K562 (cell line): Measurements from ENCODE around the gene C22orf39. TPM values are rescaled to one million over a fixed set of nuclear protein-coding genes. Genes with fewer than 3 reads are reported as not detected.

ENCODE experiments used
- BACH1 ChIP-seq: fragments of 200-800 bp; sonication (Bioruptor generic); IDR thresholded peaks from 2 replicates; pipeline ENCODE4 v1.6.1; 2016; ENCODE audit warnings: missing genetic modification characterization, missing compliant biosample characterization
- CHD4 ChIP-seq: fragments of 200-600 bp; sonication (generic); IDR thresholded peaks from 3 replicates; pipeline ENCODE4 v1.6.1; 2012; ENCODE audit warnings: low read depth, mild to moderate bottlenecking, mixed read lengths, low read length, inconsistent platforms; ENCODE audit not compliant: insufficient read depth, insufficient replicate concordance, poor library complexity, severe bottlenecking
- KLF1 ChIP-seq: fragments of 450-650 bp; IDR thresholded peaks from 2 replicates; pipeline ENCODE4 v1.6.1; 2016; ENCODE audit warnings: missing genetic modification characterization, missing compliant biosample characterization
- L3MBTL2 ChIP-seq: fragments of 450-650 bp; IDR thresholded peaks from 2 replicates; pipeline ENCODE4 v1.6.1; 2016; ENCODE audit warnings: mild to moderate bottlenecking, moderate library complexity
- NELFE ChIP-seq: IDR thresholded peaks from 2 replicates; pipeline ENCODE4 v1.6.1; 2011; ENCODE audit warnings: mild to moderate bottlenecking; ENCODE audit not compliant: insufficient read depth, insufficient read length
- NR4A1 ChIP-seq, 2 experiments: fragments of 250-450 bp in 1 of 2; fragments of 450-650 bp in 1 of 2; sonication (Bioruptor Pico) in 1 of 2; IDR thresholded peaks; 2 replicates each; pipeline versions ENCODE4 v1.4.0 to v1.6.1; 2016 to 2020; ENCODE audit warnings: mild to moderate bottlenecking in 2 of 2, missing compliant biosample characterization in 1 of 2, missing genetic modification characterization in 1 of 2, moderate library complexity in 1 of 2
- ZNF140 ChIP-seq: fragments of 250-450 bp; sonication (Bioruptor Pico); IDR thresholded peaks from 2 replicates; pipeline ENCODE4 v1.8.0; 2021; ENCODE audit warnings: moderate library complexity, mild to moderate bottlenecking, inconsistent platforms
- polyA plus RNA-seq, 8 experiments: library from polyadenylated mRNA; depleted of rRNA in 4 of 8; stranded (reverse) in 5 of 8; unstranded in 3 of 8; fragments of >200 nt; fragmentation: Nextera tagmentation in 2 of 8; fragmentation: Illumina TruSeq in 1 of 8; extraction: Ambion mirVana in 2 of 8; extraction: Trizol in 1 of 8; gene quantifications; 2 replicates each; pipeline versions ENCODE4 v1.2.1 to v1.2.3, GENCODE V29; 2011 to 2014; ENCODE audit warnings: inconsistent platforms in 1 of 8, missing spikeins in 1 of 8
- total RNA-seq, 7 experiments: library from RNA; depleted of rRNA in 6 of 7; stranded (reverse); fragments of >200 nt in 6 of 7; fragmentation: Illumina TruSeq in 2 of 7; extraction: Trizol in 2 of 7; gene quantifications; 2 replicates each; pipeline versions ENCODE4 v1.2.1 to v1.2.3, GENCODE V29; 2011 to 2021; ENCODE audit warnings: low replicate concordance in 1 of 7
- TF ChIP-seq, protein P1 (sequence below): IDR thresholded peaks from 2 replicates; pipeline ENCODE4 v1.6.1; 2012; ENCODE audit warnings: low read depth, low read length, improper control_type of control experiment, borderline replicate concordance
- TF ChIP-seq, protein P2 (sequence below): sonication (generic); formaldehyde crosslinking; IDR thresholded peaks from 2 replicates; pipeline ENCODE4 v1.8.0; 2022; ENCODE audit warnings: mild to moderate bottlenecking, low read depth, missing genetic modification reagents
- TF ChIP-seq, protein P3 (sequence below): sonication (generic); formaldehyde crosslinking; IDR thresholded peaks from 2 replicates; pipeline ENCODE4 v1.8.0; 2023; ENCODE audit warnings: mild to moderate bottlenecking, missing genetic modification reagents
- TF ChIP-seq, protein P4 (sequence below), 2 experiments: fragments of 450-650 bp; conservative IDR thresholded peaks; 2 replicates each; pipeline ENCODE4 v1.6.1; 2017; ENCODE audit warnings: mild to moderate bottlenecking in 2 of 2, moderate library complexity in 2 of 2
- TF ChIP-seq, protein P5 (sequence below): fragments of 150-350 bp; IDR thresholded peaks from 2 replicates; pipeline ENCODE4 v1.6.1; 2014; ENCODE audit warnings: low read depth, mild to moderate bottlenecking, low read length, borderline replicate concordance
- TF ChIP-seq, protein P6 (sequence below): IDR thresholded peaks from 2 replicates; pipeline ENCODE4 v1.6.1; 2014; ENCODE audit warnings: antibody characterized with exemption

C22orf39 gene
- total and polyA plus RNA-seq, 9 of the 15 experiments (the other 6 are each of a cell fraction or from before 2014, with no cell fraction given), result 20.4 to 139 (median 66.8) TPM

DNA sequence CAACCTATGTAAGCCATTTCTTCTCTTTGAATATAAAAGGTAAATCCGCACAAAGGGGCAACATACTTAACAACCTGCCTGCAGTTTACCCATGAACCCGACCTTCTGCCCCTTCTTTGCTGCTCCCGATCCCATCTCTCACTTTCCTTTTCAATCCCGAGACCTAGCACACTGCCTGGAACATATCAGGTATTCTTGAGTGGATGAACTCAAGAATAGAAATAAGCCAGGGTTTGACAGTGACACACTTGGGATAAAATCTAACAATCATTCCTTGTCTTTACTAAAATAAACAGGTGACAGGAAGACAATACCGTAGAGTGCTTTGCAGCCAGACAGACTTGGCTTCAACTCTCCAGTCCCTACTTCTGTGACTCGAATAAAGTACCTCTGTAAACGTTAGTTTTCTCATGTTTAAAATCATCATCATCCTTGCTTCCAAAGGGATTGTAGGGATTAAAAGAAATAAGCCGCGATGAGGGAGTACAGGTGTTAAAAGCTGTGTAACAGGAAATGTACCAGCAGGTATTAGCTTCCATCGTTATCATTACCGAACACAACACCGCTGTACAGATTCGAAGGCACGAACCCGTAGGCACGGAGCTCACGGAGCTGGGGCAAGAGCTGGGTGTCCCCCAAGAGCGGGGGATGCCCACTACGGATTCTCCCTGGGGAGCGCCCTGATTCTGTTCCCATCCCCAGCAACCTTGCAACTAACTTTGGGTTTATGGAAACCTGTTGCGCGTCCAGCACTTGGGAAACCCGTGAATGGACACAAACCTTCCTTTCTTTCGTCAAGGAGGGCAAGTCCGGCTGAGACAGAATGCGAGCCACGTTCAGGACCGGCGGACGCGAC, 30.8 kb upstream of the C22orf39 start (continued):
- TF ChIP-seq, protein P1, sequence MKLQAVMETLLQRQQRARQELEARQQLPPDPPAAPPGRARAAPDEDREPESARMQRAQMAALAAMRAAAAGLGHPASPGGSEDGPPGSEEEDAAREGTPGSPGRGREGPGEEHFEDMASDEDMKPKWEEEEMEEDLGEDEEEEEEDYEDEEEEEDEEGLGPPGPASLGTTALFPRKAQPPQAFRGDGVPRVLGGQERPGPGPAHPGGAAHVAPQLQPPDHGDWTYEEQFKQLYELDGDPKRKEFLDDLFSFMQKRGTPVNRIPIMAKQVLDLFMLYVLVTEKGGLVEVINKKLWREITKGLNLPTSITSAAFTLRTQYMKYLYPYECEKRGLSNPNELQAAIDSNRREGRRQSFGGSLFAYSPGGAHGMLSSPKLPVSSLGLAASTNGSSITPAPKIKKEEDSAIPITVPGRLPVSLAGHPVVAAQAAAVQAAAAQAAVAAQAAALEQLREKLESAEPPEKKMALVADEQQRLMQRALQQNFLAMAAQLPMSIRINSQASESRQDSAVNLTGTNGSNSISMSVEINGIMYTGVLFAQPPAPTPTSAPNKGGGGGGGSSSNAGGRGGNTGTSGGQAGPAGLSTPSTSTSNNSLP, result no peak
- TF ChIP-seq ZNF140 (CRISPR knock-in tag) (no peak), BACH1 (tag) (0 out of 2 replicates have a peak, but pooled peaks have one; percentile 47), L3MBTL2 (no peak), CHD4 (peak; percentile 17), NR4A1 (CRISPR knock-in tag; IDR thresholded peaks at IDR 0.05) (0 out of 2 replicates have a peak, but pooled peaks have one; percentile 14), NR4A1 (tag; IDR thresholded peaks at IDR 0.05) (no peak), NELFE (no peak), KLF1 (0 out of 2 replicates have a peak, but pooled peaks have one; percentile 23)
- TF ChIP-seq, protein P2, sequence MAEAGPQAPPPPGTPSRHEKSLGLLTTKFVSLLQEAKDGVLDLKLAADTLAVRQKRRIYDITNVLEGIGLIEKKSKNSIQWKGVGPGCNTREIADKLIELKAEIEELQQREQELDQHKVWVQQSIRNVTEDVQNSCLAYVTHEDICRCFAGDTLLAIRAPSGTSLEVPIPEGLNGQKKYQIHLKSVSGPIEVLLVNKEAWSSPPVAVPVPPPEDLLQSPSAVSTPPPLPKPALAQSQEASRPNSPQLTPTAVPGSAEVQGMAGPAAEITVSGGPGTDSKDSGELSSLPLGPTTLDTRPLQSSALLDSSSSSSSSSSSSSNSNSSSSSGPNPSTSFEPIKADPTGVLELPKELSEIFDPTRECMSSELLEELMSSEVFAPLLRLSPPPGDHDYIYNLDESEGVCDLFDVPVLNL, result no peak
- TF ChIP-seq, protein P3, sequence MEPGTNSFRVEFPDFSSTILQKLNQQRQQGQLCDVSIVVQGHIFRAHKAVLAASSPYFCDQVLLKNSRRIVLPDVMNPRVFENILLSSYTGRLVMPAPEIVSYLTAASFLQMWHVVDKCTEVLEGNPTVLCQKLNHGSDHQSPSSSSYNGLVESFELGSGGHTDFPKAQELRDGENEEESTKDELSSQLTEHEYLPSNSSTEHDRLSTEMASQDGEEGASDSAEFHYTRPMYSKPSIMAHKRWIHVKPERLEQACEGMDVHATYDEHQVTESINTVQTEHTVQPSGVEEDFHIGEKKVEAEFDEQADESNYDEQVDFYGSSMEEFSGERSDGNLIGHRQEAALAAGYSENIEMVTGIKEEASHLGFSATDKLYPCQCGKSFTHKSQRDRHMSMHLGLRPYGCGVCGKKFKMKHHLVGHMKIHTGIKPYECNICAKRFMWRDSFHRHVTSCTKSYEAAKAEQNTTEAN (CRISPR knock-in tag), result no peak
- TF ChIP-seq, protein P4, sequence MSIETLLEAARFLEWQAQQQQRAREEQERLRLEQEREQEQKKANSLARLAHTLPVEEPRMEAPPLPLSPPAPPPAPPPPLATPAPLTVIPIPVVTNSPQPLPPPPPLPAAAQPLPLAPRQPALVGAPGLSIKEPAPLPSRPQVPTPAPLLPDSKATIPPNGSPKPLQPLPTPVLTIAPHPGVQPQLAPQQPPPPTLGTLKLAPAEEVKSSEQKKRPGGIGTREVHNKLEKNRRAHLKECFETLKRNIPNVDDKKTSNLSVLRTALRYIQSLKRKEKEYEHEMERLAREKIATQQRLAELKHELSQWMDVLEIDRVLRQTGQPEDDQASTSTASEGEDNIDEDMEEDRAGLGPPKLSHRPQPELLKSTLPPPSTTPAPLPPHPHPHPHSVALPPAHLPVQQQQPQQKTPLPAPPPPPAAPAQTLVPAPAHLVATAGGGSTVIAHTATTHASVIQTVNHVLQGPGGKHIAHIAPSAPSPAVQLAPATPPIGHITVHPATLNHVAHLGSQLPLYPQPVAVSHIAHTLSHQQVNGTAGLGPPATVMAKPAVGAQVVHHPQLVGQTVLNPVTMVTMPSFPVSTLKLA (conservative IDR thresholded peaks at IDR 0.05), result no peak
- TF ChIP-seq, protein P5, sequence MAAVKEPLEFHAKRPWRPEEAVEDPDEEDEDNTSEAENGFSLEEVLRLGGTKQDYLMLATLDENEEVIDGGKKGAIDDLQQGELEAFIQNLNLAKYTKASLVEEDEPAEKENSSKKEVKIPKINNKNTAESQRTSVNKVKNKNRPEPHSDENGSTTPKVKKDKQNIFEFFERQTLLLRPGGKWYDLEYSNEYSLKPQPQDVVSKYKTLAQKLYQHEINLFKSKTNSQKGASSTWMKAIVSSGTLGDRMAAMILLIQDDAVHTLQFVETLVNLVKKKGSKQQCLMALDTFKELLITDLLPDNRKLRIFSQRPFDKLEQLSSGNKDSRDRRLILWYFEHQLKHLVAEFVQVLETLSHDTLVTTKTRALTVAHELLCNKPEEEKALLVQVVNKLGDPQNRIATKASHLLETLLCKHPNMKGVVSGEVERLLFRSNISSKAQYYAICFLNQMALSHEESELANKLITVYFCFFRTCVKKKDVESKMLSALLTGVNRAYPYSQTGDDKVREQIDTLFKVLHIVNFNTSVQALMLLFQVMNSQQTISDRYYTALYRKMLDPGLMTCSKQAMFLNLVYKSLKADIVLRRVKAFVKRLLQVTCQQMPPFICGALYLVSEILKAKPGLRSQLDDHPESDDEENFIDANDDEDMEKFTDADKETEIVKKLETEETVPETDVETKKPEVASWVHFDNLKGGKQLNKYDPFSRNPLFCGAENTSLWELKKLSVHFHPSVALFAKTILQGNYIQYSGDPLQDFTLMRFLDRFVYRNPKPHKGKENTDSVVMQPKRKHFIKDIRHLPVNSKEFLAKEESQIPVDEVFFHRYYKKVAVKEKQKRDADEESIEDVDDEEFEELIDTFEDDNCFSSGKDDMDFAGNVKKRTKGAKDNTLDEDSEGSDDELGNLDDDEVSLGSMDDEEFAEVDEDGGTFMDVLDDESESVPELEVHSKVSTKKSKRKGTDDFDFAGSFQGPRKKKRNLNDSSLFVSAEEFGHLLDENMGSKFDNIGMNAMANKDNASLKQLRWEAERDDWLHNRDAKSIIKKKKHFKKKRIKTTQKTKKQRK, result no peak
- TF ChIP-seq, protein P6, sequence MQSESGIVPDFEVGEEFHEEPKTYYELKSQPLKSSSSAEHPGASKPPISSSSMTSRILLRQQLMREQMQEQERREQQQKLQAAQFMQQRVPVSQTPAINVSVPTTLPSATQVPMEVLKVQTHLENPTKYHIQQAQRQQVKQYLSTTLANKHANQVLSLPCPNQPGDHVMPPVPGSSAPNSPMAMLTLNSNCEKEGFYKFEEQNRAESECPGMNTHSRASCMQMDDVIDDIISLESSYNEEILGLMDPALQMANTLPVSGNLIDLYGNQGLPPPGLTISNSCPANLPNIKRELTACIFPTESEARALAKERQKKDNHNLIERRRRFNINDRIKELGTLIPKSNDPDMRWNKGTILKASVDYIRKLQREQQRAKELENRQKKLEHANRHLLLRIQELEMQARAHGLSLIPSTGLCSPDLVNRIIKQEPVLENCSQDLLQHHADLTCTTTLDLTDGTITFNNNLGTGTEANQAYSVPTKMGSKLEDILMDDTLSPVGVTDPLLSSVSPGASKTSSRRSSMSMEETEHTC, result no peak
